Glomerular endothelial cell (primary cell): ENCODE measurements around the gene NTRK1. TPM values are rescaled to one million over a fixed set of nuclear protein-coding genes. Genes with fewer than 3 reads are reported as not detected.

Source experiments
- DNase-seq: peaks from one replicate; pipeline ENCODE4 v3.0.0-alpha.2; 2011; ENCODE audit warnings: low read depth, low spot score; ENCODE audit errors: extremely low read depth
- total RNA-seq: library from RNA; depleted of rRNA; stranded (reverse); fragments of >200 nt; gene quantifications from 2 replicates; pipeline ENCODE4 v1.2.3, GENCODE V29; 2015

The NTRK1 gene
- total RNA-seq, 1 donor from 2014 or later, result 0.41 TPM

DNA sequence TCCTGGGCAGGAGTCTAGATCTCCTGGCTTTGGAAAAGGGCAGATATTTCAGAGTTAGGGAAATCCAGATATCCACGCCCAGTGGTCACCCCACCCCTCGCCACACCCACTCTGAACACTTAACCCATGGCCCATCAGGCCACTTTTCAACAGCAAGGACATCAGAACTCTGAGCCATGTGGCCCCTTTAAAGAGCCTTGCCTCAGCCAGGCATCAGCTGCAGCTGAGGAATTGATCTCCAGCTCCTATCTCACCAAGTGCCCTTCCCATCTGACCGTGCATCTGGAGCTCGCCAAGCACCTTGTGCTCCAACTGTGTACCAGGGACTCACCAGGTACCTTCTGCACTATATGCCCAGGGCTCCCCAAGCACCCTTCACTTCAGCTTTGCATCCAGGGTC is 23.8 kb upstream of the NTRK1 start:
- DNase-seq, result no peak

- no peak for DNase-seq
Observed at GRCh38 chr1:156838972-156839371, 21.7 kb upstream of the NTRK1 start.

DNA sequence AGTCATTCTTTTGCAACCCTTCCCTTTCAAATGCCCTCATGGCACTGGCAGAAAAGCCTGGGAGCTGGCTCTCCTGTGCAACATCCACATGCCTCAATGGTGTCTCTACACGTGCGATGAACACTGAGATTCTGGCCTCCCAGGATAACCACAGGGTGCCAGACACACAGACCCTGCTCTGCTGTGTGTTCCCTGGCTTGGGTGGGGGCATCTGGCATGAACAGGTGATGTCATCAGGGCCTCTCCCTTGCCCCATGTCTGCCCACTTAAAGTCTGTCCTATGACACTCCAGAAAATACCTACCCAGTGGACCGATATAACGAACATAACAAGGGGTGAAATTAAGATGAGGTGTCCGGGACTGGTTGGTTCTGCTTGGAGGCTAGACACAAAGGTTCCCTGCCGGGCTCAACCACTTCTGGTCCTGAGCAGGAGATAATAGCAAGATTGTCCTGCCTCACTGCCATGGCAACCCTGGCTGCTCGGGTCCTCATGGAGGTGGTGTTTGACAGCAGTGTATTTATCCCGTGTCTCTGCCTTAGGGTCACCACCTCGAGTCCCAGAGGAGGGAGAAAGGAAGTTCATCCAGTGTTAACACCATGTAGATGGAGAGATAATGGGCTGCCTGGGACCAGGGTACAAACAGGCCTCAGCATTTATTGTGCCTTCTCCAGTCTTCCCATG is 21.1 kb upstream of the NTRK1 start:
- no peak for DNase-seq

- DNase-seq, result no peak
Observed at GRCh38 chr1:156840186-156840897, 20.3 kb upstream of the NTRK1 start.

- DNase-seq, result no peak
Observed at GRCh38 chr1:156840898-156841279, 19.8 kb upstream of the NTRK1 start.

DNA sequence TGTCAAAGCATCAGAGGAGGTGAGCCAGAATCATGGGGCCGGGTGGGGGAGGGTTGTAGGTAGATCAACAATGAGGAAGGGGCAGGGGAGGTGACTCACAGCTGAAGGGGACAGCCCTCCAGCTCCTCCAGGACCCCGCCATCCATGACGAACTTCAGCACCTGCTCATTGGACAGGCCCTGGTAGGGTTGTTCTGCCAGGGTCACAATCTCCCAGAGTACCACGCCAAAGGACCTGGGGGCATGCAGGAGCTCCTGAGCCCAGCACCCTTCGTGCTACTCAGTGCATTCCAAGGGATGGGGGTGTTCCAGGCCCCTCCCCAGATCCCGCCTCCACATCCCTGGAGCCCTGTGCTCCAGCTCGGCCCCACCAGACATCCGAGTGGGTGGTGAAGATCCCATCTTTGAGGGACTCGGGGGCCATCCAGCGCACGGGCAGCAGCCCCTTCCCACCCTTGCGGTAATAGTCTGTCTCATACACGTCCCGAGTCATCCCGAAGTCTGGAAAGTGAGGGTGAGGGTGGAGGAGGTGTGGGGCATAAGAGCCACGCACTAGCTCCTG is 19.3 kb upstream of the NTRK1 start:
- no peak for DNase-seq

DNA sequence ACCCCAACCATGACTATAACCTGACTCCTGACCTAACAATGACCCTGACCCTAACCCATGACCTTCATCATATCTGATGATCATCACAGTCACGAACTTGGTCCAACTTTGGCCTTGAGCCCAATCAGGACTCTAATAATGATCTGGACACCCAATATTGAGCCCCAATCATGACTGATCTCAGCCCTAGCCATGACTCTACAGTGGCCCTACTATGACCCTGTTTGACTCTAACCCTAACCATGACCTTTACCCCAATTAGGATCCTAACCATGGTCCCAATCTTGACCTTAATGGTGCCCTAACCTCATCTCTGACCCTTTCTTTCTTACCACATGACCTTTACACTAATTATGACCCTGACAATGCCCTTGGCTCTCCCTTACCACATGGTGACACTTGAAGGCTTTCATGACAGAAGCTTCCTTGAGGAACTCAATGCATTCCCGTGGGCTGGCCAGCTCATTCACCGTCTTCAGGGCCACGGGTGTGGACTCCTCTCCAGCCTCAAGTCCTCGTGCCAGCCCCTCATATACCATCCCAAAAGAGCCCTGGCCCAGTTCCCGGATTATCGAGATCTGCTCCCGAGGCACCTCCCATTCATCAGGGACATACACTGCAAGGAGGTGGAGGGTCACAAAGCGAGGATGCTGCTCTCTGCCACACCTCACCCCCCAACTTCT is 17.9 kb upstream of the NTRK1 start:
- no peak for DNase-seq

DNA sequence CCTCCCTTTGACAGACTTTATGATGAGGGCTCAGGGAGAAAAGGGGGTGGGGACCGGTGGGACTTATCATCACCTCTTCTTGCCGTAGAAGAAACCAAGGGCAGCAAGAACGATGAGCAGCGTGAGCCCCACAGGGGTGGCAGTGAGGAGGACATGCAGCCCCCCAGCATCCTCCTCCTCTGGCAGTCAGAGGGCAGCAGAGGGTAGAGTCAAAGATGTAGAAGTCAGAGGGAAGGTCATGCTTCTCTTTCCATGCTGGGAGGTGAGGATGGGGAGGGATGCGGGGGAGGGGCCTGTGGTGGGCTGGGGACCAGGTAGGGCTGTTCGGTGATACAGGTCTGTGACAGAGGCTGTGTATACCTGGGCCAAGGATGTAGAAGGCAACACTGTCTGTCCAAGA is 16.6 kb upstream of the NTRK1 start:
- no peak for DNase-seq

DNA sequence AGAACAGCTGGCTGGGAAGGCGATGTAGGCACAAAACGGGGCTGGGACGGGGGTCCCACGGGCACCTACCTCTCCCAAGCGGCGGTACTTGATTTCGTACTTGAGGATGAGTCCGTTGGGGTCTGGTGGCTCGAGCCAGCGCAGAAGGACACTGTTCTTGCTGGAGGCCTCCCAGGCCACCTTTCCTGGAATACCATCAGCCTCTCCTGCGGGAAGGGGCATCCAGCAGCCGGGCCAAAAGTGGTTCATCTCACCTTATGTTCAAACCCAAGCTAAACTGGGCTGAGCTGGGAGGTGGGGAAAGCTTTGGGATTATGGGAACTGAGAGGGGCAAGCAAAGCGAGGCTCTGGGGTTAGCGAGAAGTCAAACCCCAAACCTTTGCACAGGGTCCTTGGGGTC is 16.0 kb upstream of the NTRK1 start:
- no peak for DNase-seq

DNA sequence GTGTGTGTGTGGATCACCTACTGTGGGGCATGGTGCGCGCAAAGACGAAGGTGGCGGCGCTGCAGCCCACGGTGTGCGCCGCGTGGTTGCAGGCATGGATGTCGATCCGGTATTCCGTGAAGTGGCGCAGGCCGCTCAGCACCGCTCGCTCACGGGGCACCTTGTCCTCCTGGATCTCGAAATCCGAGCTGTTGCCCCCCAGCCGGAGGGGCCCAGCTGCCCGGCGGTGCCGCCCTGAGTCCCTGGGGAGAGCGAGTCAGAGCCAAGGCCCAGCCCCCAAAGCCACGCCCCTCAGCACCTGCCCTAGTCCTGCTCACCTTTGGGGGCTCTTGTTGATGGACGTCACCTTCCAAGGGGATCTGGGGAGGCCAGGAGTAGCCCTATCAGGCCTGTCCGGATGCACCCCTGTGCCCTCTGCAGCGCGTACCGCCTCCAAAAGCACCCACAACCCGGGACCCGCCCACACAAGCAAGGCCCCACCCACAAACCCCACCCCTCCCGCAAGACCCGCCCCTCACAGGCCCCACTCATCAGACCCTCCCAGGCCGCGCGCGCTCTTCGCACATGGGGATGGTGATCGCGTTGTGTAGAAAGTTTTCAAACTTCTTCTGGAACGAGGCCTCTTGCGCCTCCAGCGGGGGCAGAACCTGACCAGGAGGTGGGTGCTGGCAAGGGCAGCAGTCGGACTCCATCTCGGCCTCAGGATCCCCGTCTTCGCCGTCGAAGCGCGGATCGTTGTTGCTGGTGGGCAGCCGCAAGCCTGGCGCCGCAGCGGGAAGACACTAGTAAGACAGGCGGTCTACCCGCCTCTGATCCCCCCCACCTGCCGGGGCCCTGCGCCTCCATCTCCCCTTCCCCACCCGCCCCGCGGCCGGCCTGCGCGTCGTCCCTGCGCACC is 15.4 kb upstream of the NTRK1 start:
- DNase-seq, result no peak

DNA sequence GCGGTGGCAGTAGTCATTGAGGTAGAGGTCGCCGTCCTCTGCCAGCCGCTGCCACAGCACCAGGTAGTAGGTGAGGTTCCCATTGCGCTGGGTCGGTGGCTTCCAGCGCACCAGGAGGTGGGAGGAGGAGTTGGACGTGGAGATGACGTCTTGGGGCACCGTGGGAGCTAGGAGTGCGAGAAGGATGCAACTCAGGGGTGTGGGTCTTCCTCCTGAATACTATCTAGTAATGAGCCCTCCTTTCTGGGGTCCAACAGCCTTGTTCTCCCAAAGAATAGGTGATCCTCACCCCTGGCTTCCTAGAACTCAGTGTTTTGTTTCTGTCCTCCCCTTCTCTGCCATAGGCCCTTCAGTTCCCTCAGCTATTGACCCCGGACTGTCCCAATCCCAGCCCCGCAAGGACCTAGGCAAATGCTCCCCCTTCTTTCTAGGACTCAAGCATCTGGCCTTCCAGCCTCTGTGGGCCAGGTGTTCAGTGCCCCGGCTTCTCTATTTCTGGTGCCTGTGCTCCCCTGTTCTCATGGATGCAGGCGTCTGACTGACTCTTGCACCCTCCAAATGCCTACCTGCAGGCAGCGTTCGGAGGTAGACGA is 14.6 kb upstream of the NTRK1 start:
- no peak for DNase-seq

DNA sequence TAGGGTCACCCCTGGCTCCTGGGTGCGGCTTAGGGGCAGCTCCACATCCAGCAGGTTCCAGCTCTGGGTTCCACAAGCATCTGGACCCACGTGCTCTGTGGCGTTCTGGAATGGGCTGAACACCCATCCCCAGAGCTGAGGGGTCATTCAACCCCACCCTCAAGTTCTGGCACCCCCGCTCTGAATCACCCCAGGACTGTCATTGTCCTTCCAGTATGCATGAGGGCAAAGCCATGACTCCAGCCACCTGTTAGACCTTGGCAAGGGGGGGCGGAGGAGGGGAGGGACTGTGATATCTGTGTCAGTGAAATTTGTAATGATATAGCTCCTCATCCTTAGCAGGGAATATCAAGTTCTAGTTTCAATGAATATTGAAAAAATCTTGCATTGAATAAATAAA is 14.0 kb upstream of the NTRK1 start:
- DNase-seq, result no peak

GRCh38 chr1:156847591-156848460 is 12.8 kb upstream of the NTRK1 start:
- no peak for DNase-seq

- DNase-seq, result no peak
Observed at GRCh38 chr1:156848461-156849150, 12.1 kb upstream of the NTRK1 start.

- DNase-seq, result no peak
Observed at GRCh38 chr1:156849151-156849496, 11.5 kb upstream of the NTRK1 start.

GRCh38 chr1:156851779-156852417 is 8.8 kb upstream of the NTRK1 start:
- no peak for DNase-seq

DNA sequence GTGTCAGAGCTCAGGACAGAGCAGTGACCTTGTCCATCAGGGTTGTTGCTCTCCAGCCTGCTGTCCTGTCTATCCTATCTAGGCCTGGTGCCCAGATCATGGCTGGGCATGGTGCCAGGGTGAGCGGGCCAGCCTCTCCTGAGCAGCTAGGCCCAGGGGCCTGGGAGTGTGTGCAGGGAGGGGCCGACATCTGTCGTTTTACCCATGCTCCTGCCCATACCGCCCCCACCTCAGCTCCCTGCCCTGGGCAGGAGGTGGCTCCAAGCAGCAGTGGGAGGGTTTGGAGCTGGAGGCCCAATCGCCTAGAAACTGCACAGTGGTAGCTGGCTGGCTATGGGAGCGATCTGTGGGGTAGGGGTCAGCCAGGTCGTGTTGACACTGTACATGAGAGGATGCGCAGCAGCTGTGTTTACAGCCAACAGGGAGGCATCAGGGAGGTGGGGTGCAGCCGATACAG is 8.2 kb upstream of the NTRK1 start:
- no peak for DNase-seq

- DNase-seq, result no peak
Observed at GRCh38 chr1:156853761-156854160, 6.9 kb upstream of the NTRK1 start.
